ENCODE results near the gene MACROH2A1.

Gene MACROH2A1

DNA sequence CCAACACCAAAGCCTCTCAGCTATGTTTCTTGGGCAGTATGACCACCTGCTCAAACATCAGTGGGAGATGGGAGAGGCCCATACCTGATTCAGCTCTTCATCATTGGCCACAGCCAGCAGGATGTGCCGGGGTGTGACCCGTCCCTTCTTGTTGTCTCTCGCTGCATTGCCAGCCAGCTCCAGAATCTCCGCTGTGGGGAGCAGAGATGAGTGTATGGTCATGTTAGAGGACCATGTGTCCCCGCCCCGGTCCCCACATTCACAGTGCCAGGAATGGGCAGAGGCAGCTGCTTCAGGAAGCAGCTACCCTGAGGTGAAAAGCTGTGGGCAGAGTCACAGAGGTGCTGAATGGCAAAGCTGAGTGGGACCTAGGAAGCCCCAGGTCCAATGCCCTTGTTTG, 29.1 kb downstream of the MACROH2A1 start:
- Histone ChIP-seq H3K27ac (replicated peaks) (no peak overlapping the region), H3K27me3 (ENCODE audit: insufficient read depth, poor library complexity, severe bottlenecking) (no peaks in the 10 kb centered on the region)
- TF ChIP-seq POLR2AphosphoS5 (IDR thresholded peaks at IDR 0.05; ENCODE audit: low read depth) (no peak), REST (IDR thresholded peaks at IDR 0.05; ENCODE audit: insufficient replicate concordance, low read depth) (no peak), SPI1 (IDR thresholded peaks at IDR 0.05; ENCODE audit: borderline replicate concordance, low read depth) (no peak), CTCF (IDR thresholded peaks at IDR 0.05; ENCODE audit: insufficient read depth, low read length) (no peak), GABPA (IDR thresholded peaks at IDR 0.05; ENCODE audit: low read depth) (no peak)

DNA sequence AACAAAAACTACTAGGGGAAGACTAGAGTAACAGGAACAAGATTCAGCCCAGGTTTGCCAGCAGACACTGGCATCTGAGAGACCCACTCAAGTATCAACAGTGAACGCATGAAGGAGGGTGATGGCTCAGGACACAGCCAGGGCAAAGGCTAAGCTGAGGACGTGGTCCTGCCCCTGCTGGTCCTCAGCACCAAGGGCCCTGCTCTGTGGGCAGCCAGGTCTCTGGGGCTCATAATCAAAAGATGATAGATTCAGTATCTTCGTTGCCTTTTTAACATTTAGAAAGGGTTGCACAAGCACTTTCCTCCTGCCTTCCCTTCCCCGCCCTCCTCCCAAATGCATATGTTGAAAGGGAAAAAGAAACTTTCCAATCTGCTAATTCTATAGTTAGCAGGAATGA, 31.5 kb downstream of the MACROH2A1 start:
- Histone ChIP-seq H3K27ac (replicated peaks) (no peak overlapping the region), H3K27me3 (ENCODE audit: insufficient read depth, poor library complexity, severe bottlenecking) (no peaks in the 10 kb centered on the region), H3K4me3 (replicated peaks; ENCODE audit: insufficient read depth, low read length) (no peak overlapping the region)
- DNase-seq (ENCODE audit: low read depth in 1 of 2, low spot score in 1 of 2): no peak
- no peak for TF ChIP-seq SPI1 (IDR thresholded peaks at IDR 0.05; ENCODE audit: borderline replicate concordance, low read depth)

More for the DNA sequence above, 29.1 kb downstream of the MACROH2A1 start:
- no peak for DNase-seq (ENCODE audit: low read depth in 1 of 2, low spot score in 1 of 2)
- no peak overlapping the region for H3K4me3 ChIP-seq (replicated peaks; ENCODE audit: insufficient read depth, low read length)

GRCh38 chr5:135367076-135367475, 32.0 kb downstream of the MACROH2A1 start:
- H3K27me3 ChIP-seq (ENCODE audit: insufficient read depth, poor library complexity, severe bottlenecking): no peaks in the 10 kb centered on the region
- TF ChIP-seq POLR2AphosphoS5 (IDR thresholded peaks at IDR 0.05; ENCODE audit: low read depth) (no peak), REST (IDR thresholded peaks at IDR 0.05; ENCODE audit: insufficient replicate concordance, low read depth) (no peak), SPI1 (IDR thresholded peaks at IDR 0.05; ENCODE audit: borderline replicate concordance, low read depth) (no peak), GABPA (IDR thresholded peaks at IDR 0.05; ENCODE audit: low read depth) (no peak), CTCF (IDR thresholded peaks at IDR 0.05; ENCODE audit: insufficient read depth, low read length) (no peak)
- H3K27ac ChIP-seq (replicated peaks): no peak overlapping the region
- no peak for DNase-seq (ENCODE audit: low read depth in 1 of 2, low spot score in 1 of 2)
- H3K4me3 ChIP-seq (replicated peaks; ENCODE audit: insufficient read depth, low read length): no peak overlapping the region

- Histone ChIP-seq H3K4me3 (replicated peaks; ENCODE audit: insufficient read depth, low read length) (no peak overlapping the region), H3K27ac (replicated peaks) (no peak overlapping the region), H3K27me3 (ENCODE audit: insufficient read depth, poor library complexity, severe bottlenecking) (no peaks in the 10 kb centered on the region)
- DNase-seq (ENCODE audit: low read depth in 1 of 2, low spot score in 1 of 2): no peak
- TF ChIP-seq REST (IDR thresholded peaks at IDR 0.05; ENCODE audit: insufficient replicate concordance, low read depth) (no peak), GABPA (IDR thresholded peaks at IDR 0.05; ENCODE audit: low read depth) (no peak), POLR2AphosphoS5 (IDR thresholded peaks at IDR 0.05; ENCODE audit: low read depth) (no peak), CTCF (IDR thresholded peaks at IDR 0.05; ENCODE audit: insufficient read depth, low read length) (no peak), SPI1 (IDR thresholded peaks at IDR 0.05; ENCODE audit: borderline replicate concordance, low read depth) (no peak)
Observed at GRCh38 chr5:135365281-135365680, 33.8 kb downstream of the MACROH2A1 start.
